Lower leg skin (tissue), 4 donors: ENCODE results near the gene ZNF714. TPM values are rescaled to one million over a fixed set of nuclear protein-coding genes. Genes with fewer than 3 reads are reported as not detected.

Experiments
- DNase-seq, 2 donors: peaks; one replicate each; pipeline ENCODE4 v3.0.0-alpha.2; 2019; ENCODE audit warnings: low spot score in 2 of 2
- H3K4me3 ChIP-seq: fragments of 200-600 bp; sonication (generic); 2 replicates; pipeline ENCODE4 v1.5.1; 2017; ENCODE audit warnings: mild to moderate bottlenecking, low read depth; ENCODE audit not compliant: poor library complexity, severe bottlenecking
- POLR2A ChIP-seq, 2 donors: fragments of 450-650 bp; IDR thresholded peaks; one replicate each; pipeline ENCODE4 v1.6.1; 2016 to 2017; ENCODE audit warnings: antibody characterized with exemption in 2 of 2, mild to moderate bottlenecking in 1 of 2, moderate library complexity in 1 of 2
- WGBS, 2 donors: methylation state at CpG; one replicate each; pipeline ENCODE4 v1.1.5; 2018; 5-methylcytosine and 5-hydroxymethylcytosine counted together
- intact Hi-C: fragments of 100-400 bp; cut with DNase I; formaldehyde crosslinking; loops from one replicate; pipeline ENCODE4 v1.15.0; 2023; ENCODE audit warnings: low total_unique reads
- total RNA-seq, 4 donors: library from RNA; depleted of rRNA; stranded (reverse); fragments of >200 nt; gene quantifications; one replicate each; pipeline ENCODE4 v1.1.0, GENCODE V29; 2016
- TF ChIP-seq, protein P1 (sequence below), 3 donors: fragments of 450-650 bp; IDR thresholded peaks; one replicate each; pipeline ENCODE4 v1.5.1; 2016; ENCODE audit warnings: antibody characterized with exemption in 3 of 3, mild to moderate bottlenecking in 3 of 3, moderate library complexity in 2 of 3

Gene ZNF714
- total RNA-seq, 4 donors from 2014 or later: 2.4 to 10.0 (median 7.3) TPM

DNA sequence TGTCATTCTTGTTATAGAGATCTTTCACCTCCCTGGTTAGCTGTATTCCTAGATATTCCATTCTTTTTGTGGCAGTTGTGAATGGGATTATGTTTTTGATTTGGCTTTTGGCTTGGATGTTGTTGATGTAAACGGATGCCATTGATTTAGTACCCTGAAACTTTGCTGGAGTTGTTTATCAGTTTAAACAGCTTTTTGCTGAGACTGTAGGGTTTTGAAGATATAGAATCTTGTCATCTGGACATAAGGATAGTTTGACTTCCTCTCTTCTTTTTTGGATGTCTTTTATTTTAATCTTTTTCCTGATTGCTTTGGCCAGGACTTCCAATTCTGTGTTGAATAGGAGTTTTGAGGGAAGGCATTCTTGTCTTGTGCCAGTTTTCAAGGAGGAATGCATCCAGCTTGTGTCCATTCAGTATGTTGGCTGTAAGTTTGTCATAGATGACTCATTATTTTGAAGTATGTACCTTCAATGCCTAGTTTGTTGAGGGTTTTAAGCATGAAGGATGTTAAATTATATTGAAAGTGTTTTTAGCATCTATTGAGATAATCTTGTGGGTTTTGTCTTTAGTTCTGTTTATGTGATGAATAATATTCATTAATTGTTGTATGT, 76.6 kb downstream of the ZNF714 start:
- 77 to 78% methylated on average over 1 of the region's 1 CpG for WGBS, 2 donors
- no peak overlapping the region for H3K4me3 ChIP-seq
- DNase-seq: no peak
- TF ChIP-seq, protein P1, sequence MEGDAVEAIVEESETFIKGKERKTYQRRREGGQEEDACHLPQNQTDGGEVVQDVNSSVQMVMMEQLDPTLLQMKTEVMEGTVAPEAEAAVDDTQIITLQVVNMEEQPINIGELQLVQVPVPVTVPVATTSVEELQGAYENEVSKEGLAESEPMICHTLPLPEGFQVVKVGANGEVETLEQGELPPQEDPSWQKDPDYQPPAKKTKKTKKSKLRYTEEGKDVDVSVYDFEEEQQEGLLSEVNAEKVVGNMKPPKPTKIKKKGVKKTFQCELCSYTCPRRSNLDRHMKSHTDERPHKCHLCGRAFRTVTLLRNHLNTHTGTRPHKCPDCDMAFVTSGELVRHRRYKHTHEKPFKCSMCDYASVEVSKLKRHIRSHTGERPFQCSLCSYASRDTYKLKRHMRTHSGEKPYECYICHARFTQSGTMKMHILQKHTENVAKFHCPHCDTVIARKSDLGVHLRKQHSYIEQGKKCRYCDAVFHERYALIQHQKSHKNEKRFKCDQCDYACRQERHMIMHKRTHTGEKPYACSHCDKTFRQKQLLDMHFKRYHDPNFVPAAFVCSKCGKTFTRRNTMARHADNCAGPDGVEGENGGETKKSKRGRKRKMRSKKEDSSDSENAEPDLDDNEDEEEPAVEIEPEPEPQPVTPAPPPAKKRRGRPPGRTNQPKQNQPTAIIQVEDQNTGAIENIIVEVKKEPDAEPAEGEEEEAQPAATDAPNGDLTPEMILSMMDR (IDR thresholded peaks at IDR 0.05): no peak
- TF ChIP-seq POLR2A (IDR thresholded peaks at IDR 0.05): no peak
- intact Hi-C loops: no loop called here

GRCh38 chr19:21164541-21164940, 82.5 kb downstream of the ZNF714 start:
- H3K4me3 ChIP-seq: no peak overlapping the region
- 98 to 100% methylated on average over 5 of the region's 5 CpGs for whole genome bisulfite sequencing, 2 donors
- no peak for TF ChIP-seq POLR2A (IDR thresholded peaks at IDR 0.05)
- TF ChIP-seq, protein P1 (IDR thresholded peaks at IDR 0.05): no peak
- intact Hi-C loops: no loop called here
- DNase-seq: no peak

DNA sequence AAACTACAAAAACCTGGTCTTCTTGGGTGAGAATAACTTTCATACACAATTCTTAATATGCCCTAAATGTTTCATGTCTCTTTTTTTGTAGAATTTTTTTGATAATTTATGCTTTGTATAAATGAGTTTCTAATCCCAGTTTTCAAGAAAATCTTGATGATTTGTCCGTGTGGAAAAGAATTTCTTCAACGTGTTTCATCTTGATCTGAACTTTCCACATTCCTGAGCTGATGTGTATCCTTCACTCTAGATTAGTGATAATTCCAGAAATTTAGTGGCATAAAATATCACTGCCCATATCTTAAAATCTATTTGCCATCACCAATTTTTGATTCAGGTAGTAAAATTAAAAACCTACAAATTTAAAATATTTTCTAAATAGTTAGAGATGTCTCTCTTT, 84.4 kb downstream of the ZNF714 start:
- TF ChIP-seq, protein P1 (IDR thresholded peaks at IDR 0.05): no peak
- no peak for TF ChIP-seq POLR2A (IDR thresholded peaks at IDR 0.05)
- intact Hi-C loops: no loop called here
- DNase-seq: no peak
- no peak overlapping the region for H3K4me3 ChIP-seq
- WGBS, 2 donors: 42 to 62% methylated on average over 2 of the region's 2 CpGs

Other genes starting within 250 kb of the ZNF714 start
- gene ZNF85, start 159.0 kb upstream of the ZNF714 start, total RNA-seq: 1 to 10 TPM; 3.7 to 9.6 (median 5.6) TPM
- gene ZNF430, start 61.5 kb upstream of the ZNF714 start, total RNA-seq: 10 to 100 TPM; 15.4 to 47.4 (median 24.7) TPM
- 10 to 100 TPM; 20.4 to 49.0 (median 27.4) TPM for gene ZNF431, start 59.8 kb downstream of the ZNF714 start, total RNA-seq
- gene ZNF708, start 247.2 kb downstream of the ZNF714 start, total RNA-seq: 1 to 10 TPM; 3.1 to 6.6 (median 3.4) TPM